Uterus (tissue), 4 donors: Measurements from ENCODE around the gene GRK5. TPM values are rescaled to one million over a fixed set of nuclear protein-coding genes. Genes with fewer than 3 reads are reported as not detected.

Experiments used
- DNase-seq, 2 donors: peaks; one replicate each; pipeline ENCODE4 v3.0.0-alpha.2; 2019 to 2020
- H3K27ac ChIP-seq, 2 donors: fragments of 200-600 bp; sonication (generic); 1 replicate in 1 of 2; 2 replicates in 1 of 2; pipeline ENCODE4 v1.5.1; 2016 to 2018
- H3K27me3 ChIP-seq, 2 donors: fragments of 200-600 bp; sonication (generic); one replicate each; pipeline ENCODE4 v1.5.1; 2018 to 2019; ENCODE audit warnings: control low read depth in 1 of 2
- H3K36me3 ChIP-seq, 2 donors: fragments of 200-600 bp; sonication (generic); one replicate each; pipeline ENCODE4 v1.5.1; 2019; ENCODE audit warnings: control low read depth in 1 of 2
- H3K4me1 ChIP-seq, 2 donors: fragments of 200-600 bp; sonication (generic); one replicate each; pipeline ENCODE4 v1.5.1; 2018 to 2019; ENCODE audit warnings: control low read depth in 1 of 2
- H3K4me3 ChIP-seq, 2 donors: fragments of 200-600 bp; sonication (generic); 1 replicate in 1 of 2; 2 replicates in 1 of 2; pipeline ENCODE4 v1.5.1; 2018 to 2019; ENCODE audit warnings: mild to moderate bottlenecking in 1 of 2
- H3K9me3 ChIP-seq, 2 donors: fragments of 200-600 bp; sonication (generic); one replicate each; pipeline ENCODE4 v1.5.1; 2019; ENCODE audit warnings: control low read depth in 1 of 2
- POLR2A ChIP-seq, 2 donors: fragments of 450-650 bp; IDR thresholded peaks; one replicate each; pipeline ENCODE4 v1.6.1; 2016; ENCODE audit warnings: antibody characterized with exemption in 2 of 2, mild to moderate bottlenecking in 1 of 2, moderate library complexity in 1 of 2
- intact Hi-C: fragments of 100-400 bp; cut with DNase I; formaldehyde crosslinking; loops from one replicate; pipeline ENCODE4 v1.15.1; 2023; ENCODE audit warnings: low total_unique reads
- total RNA-seq, 4 donors: library from RNA; depleted of rRNA in 3 of 4; stranded (reverse); fragments of >200 nt in 3 of 4; gene quantifications; one replicate each; pipeline versions ENCODE4 v1.1.0 to v1.2.4, GENCODE V29; 2014 to 2023
- TF ChIP-seq, protein P1 (sequence below), 4 experiments: fragments of 200-600 bp in 2 of 4; fragments of 450-650 bp in 2 of 4; sonication (generic) in 2 of 4; IDR thresholded peaks; one replicate each; pipeline ENCODE4 v1.5.1; 2016 to 2019; ENCODE audit warnings: antibody characterized with exemption in 4 of 4, mild to moderate bottlenecking in 2 of 4, moderate library complexity in 1 of 4
- donor health status: DM: yes; HTN: yes; CAD: no.

GRK5 gene
- total RNA-seq, 4 donors from 2014 or later: 11.6 to 34.6 (median 14.1) TPM

DNA sequence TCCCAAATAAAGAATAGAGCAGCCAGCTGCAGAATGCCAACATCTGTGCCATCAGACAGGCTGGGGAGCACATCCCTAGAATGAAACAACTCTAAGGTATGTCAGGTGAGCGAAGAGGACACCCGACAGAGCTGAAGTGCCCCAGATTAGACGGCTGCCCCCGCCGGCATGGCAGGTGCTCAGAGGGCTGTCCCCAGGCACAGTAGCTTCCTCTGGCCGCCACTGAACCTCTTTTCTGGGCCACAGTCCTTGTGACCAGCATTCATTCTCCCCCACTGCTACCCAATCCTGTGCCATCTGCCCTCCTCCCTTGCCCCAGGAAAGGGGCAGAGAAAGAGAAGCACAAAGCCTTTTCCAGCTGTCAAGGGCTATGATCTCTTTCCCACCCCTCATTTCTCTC lies 293.4 kb downstream of the GRK5 start:
- no peaks in the 10 kb centered on the region for H3K4me1 ChIP-seq
- intact Hi-C loops: no loop called here
- no peak overlapping the region for H3K4me3 ChIP-seq
- no peaks in the 10 kb centered on the region for H3K9me3 ChIP-seq
- no peaks in the 10 kb centered on the region for H3K27me3 ChIP-seq
- DNase-seq: no peak
- H3K36me3 ChIP-seq: no peaks in the 10 kb centered on the region
- TF ChIP-seq, protein P1, sequence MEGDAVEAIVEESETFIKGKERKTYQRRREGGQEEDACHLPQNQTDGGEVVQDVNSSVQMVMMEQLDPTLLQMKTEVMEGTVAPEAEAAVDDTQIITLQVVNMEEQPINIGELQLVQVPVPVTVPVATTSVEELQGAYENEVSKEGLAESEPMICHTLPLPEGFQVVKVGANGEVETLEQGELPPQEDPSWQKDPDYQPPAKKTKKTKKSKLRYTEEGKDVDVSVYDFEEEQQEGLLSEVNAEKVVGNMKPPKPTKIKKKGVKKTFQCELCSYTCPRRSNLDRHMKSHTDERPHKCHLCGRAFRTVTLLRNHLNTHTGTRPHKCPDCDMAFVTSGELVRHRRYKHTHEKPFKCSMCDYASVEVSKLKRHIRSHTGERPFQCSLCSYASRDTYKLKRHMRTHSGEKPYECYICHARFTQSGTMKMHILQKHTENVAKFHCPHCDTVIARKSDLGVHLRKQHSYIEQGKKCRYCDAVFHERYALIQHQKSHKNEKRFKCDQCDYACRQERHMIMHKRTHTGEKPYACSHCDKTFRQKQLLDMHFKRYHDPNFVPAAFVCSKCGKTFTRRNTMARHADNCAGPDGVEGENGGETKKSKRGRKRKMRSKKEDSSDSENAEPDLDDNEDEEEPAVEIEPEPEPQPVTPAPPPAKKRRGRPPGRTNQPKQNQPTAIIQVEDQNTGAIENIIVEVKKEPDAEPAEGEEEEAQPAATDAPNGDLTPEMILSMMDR (IDR thresholded peaks at IDR 0.05): no peak
- no peak for TF ChIP-seq POLR2A (IDR thresholded peaks at IDR 0.05)
- no peak overlapping the region for H3K27ac ChIP-seq

DNA sequence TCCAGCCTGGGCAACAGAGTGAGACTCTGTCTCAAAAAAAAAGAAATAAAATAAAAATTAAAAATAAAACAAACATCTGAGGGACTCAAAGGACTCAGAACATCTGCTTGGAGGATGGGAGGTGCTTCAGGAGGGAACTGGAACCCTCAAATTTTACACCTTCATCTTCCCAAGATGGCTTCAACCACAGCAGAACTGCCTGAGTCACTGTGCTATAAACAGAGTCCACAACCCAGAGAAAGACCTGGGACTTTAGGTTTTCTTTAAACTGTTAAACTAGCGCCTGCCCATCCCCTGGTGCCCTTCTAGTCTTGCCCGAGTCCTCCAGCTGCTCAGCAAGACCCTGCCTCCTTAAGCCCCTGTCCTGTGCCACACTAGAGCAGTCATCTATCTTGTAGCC lies 294.3 kb downstream of the GRK5 start:
- Histone ChIP-seq H3K4me3 (no peak overlapping the region), H3K36me3 (no peaks in the 10 kb centered on the region), H3K27ac (no peak overlapping the region), H3K27me3 (no peaks in the 10 kb centered on the region), H3K9me3 (no peaks in the 10 kb centered on the region), H3K4me1 (no peaks in the 10 kb centered on the region)
- TF ChIP-seq, protein P1 (IDR thresholded peaks at IDR 0.05): no peak
- no peak for TF ChIP-seq POLR2A (IDR thresholded peaks at IDR 0.05)
- no peak for DNase-seq
- intact Hi-C loops: no loop called here

DNA sequence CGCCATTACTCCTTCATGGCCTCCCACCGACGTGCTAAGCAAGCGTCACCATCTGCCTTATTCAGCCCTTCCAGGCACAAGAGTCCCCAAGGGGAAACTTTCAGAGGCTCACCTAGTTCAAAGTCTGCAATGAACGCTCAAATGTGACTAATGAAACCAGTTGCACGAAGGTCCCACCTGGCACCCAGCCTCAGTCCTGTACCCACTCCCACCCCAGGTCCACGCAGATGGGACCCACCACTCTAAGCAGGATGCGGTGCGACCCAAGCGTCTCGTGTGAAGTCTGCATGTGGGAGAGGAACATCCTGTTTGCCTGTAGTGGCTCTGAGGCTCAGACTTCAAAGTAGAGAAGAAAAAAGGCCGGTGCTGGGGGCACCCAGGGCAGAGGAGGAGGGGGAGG lies 294.8 kb downstream of the GRK5 start:
- no peaks in the 10 kb centered on the region for H3K4me1 ChIP-seq
- DNase-seq: no peak
- no peak overlapping the region for H3K27ac ChIP-seq
- no peak overlapping the region for H3K4me3 ChIP-seq
- no peaks in the 10 kb centered on the region for H3K27me3 ChIP-seq
- no peak for TF ChIP-seq POLR2A (IDR thresholded peaks at IDR 0.05)
- TF ChIP-seq, protein P1 (IDR thresholded peaks at IDR 0.05): no peak
- no peaks in the 10 kb centered on the region for H3K36me3 ChIP-seq
- intact Hi-C loops: no loop called here
- no peaks in the 10 kb centered on the region for H3K9me3 ChIP-seq

DNA sequence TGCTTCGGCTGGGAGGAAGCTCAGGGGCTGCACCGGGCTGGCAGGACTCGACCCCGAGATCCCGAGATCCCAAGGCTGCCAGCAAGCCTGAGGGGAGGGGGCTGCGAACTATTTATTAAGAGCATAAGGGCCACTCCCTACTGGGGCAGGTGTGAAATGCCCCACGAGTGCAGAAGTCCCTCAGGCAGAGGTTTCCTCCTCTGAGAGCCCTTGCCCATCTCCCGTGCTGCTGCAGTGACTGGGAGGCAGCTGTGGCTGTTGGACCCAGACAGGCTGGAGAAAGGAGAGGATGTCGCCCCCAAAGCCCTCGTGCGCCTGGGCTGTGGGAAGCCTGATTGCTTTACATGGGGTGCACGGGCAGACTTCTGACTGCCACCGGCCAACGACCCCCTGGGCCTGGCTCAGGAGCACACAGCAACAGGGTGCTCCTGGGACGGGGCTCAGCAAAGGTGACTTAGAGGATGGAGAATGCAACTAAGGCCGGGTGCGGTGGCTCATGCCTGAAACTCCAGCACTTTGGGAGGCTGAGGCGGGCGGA lies 295.3 kb downstream of the GRK5 start:
- no peak for TF ChIP-seq POLR2A (IDR thresholded peaks at IDR 0.05)
- H3K27ac ChIP-seq: no peak overlapping the region
- intact Hi-C loops: no loop called here
- DNase-seq: no peak
- no peaks in the 10 kb centered on the region for H3K36me3 ChIP-seq
- H3K27me3 ChIP-seq: no peaks in the 10 kb centered on the region
- no peak overlapping the region for H3K4me3 ChIP-seq
- no peaks in the 10 kb centered on the region for H3K9me3 ChIP-seq
- no peaks in the 10 kb centered on the region for H3K4me1 ChIP-seq

DNA sequence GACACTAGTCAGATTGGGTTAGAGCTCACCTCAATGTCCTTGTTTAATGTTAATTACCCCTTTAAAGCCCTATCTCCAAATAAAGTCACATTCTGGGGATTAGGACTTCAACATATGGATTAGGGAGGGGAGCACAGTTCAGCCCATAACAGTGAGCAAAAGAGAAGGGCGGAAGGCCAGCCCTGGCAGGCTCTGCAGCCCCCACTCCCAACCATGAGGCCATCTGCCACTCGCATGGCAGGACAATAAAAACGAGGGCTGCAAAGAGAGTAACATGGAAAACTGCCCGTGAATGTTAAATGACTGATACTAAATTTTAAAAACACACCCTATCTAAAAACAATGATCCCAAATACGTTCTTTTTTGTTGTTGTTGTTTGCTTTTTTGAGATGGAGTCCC lies 296.4 kb downstream of the GRK5 start:
- intact Hi-C loops: no loop called here
- Histone ChIP-seq H3K9me3 (no peaks in the 10 kb centered on the region), H3K27me3 (no peaks in the 10 kb centered on the region), H3K4me1 (no peaks in the 10 kb centered on the region), H3K27ac (no peak overlapping the region), H3K36me3 (no peaks in the 10 kb centered on the region), H3K4me3 (no peak overlapping the region)
- DNase-seq: no peak
- TF ChIP-seq POLR2A (IDR thresholded peaks at IDR 0.05): no peak
- TF ChIP-seq, protein P1 (IDR thresholded peaks at IDR 0.05): no peak

DNA sequence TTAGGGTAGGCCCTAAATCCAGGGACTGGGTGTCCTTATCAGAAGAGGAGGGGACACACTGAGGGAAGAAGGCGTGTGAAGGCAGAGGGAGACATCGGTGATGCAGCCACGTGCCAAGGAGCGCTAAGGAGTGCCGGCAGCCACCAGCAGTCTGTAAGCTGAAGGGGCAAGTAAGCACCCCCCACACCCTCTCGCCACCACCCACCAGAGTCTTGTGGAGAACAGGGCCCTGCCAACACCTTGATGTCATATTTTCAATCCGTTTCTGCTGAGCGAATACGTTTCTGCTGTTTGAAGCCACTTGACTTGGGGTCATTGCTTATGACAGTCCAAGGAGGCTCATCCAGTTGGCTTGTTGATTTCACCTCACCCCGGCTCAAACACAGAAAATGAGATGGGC lies 297.3 kb downstream of the GRK5 start:
- DNase-seq: no peak
- no peak for TF ChIP-seq POLR2A (IDR thresholded peaks at IDR 0.05)
- TF ChIP-seq, protein P1 (IDR thresholded peaks at IDR 0.05): no peak
- H3K27me3 ChIP-seq: no peaks in the 10 kb centered on the region
- no peaks in the 10 kb centered on the region for H3K9me3 ChIP-seq
- intact Hi-C loops: no loop called here
- H3K36me3 ChIP-seq: no peaks in the 10 kb centered on the region
- H3K4me3 ChIP-seq: no peak overlapping the region
- no peaks in the 10 kb centered on the region for H3K4me1 ChIP-seq
- no peak overlapping the region for H3K27ac ChIP-seq
